Measurements from ENCODE around the gene ATP11C.

DNA sequence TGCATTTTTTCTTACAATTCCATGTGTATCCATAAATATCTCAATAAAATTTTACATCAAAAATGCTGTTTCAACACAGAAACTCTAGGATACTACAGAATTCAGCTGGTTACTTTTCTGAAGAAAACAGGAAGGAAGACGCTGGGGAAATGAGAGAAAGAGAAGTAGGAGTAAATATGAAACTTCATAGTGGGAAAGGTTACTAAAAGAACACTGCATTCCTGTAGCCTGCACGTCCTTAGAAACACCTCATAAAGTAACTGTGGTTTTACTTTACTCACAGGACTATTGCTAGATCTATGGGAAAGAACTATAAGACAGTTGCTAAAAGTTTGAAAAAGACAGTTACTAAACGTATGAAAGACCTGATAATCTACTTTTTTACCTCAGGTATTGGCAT, 23.1 kb downstream of the ATP11C start:
- no peak for TF ChIP-seq POLR2A (IDR thresholded peaks at IDR 0.05)
- TF ChIP-seq, protein P1, sequence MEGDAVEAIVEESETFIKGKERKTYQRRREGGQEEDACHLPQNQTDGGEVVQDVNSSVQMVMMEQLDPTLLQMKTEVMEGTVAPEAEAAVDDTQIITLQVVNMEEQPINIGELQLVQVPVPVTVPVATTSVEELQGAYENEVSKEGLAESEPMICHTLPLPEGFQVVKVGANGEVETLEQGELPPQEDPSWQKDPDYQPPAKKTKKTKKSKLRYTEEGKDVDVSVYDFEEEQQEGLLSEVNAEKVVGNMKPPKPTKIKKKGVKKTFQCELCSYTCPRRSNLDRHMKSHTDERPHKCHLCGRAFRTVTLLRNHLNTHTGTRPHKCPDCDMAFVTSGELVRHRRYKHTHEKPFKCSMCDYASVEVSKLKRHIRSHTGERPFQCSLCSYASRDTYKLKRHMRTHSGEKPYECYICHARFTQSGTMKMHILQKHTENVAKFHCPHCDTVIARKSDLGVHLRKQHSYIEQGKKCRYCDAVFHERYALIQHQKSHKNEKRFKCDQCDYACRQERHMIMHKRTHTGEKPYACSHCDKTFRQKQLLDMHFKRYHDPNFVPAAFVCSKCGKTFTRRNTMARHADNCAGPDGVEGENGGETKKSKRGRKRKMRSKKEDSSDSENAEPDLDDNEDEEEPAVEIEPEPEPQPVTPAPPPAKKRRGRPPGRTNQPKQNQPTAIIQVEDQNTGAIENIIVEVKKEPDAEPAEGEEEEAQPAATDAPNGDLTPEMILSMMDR (IDR thresholded peaks at IDR 0.05 in 4 of 5, conservative IDR thresholded peaks at IDR 0.05 in 1 of 5), result no peak
